ENCODE data around the gene TXLNG. TPM values are rescaled to one million over a fixed set of nuclear protein-coding genes. Genes with fewer than 3 reads are reported as not detected.
A peak's percentile ranks its signal among the peaks of the same experiment; 100 is the strongest.

TXLNG gene
- 10 to 100 TPM; 10.9 to 12.9 TPM for total RNA-seq

DNA sequence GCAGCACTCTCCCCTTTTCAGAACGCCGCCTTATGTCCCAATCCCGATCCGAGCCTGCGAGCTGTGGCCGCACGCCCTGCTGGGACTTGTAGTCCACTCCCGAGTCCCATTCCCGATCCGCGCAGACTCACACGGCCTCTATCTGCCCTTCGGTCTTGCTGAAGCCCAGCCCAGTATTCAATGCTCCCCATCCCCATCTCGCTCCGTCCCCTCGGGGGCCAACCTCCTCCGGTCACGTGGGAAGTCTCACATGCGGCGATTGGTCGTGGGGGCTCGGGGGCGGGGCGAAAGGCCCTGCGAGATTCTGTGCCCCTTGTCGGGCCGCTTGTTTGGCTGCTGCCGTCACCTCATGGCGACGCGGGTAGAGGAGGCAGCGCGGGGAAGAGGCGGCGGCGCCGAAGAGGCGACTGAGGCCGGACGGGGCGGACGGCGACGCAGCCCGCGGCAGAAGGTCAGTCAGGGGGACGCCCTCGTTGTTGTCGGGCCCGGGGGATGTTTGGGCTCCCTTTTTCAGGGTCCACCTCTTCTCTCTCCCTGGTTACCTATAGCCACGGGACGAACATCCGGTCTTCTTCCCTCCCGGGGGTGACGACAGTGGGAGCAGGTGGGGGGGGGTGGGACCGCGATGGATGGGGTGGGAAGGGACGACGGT is at the start of gene TXLNG:
TSS of gene TXLNG (plus strand) at position 328 of the 652 bp plus-strand sequence. CDS start at position 350, 22 bp downstream.
- Histone ChIP-seq H3K9me3 (no peaks in the 10 kb centered on the region), H3K4me3 (peak within 1 kb of the TSS; percentile 31 to 45), H3K27ac (peak within 1 kb of the TSS; percentile 79 to 91 (median 82)), H3K36me3 (replicated peaks in 1 of 2; ENCODE audit: insufficient read depth in 1 of 2, low read depth in 2 of 2) (no peaks in the 10 kb centered on the region), H3K4me1 (peaks cover 4% of the 10 kb centered on the region), H3K27me3 (no peaks in the 10 kb centered on the region)
- WGBS, 2 donors, result 1% methylated on average over 53 of the region's 59 CpGs; no CpG with 5 or more reads in 1 of the 2 donors
- peak; percentile 99 for ATAC-seq
- intact Hi-C loops (cut with DNase I), result loop anchor here (10.0 kb wide), 1 partner anchor 61 kb away; no protein-coding TSS in a partner anchor
- TF ChIP-seq POLR2A (IDR thresholded peaks at IDR 0.05), result peak; percentile 86 to 93 (median 92)
- TF ChIP-seq, protein P1, sequence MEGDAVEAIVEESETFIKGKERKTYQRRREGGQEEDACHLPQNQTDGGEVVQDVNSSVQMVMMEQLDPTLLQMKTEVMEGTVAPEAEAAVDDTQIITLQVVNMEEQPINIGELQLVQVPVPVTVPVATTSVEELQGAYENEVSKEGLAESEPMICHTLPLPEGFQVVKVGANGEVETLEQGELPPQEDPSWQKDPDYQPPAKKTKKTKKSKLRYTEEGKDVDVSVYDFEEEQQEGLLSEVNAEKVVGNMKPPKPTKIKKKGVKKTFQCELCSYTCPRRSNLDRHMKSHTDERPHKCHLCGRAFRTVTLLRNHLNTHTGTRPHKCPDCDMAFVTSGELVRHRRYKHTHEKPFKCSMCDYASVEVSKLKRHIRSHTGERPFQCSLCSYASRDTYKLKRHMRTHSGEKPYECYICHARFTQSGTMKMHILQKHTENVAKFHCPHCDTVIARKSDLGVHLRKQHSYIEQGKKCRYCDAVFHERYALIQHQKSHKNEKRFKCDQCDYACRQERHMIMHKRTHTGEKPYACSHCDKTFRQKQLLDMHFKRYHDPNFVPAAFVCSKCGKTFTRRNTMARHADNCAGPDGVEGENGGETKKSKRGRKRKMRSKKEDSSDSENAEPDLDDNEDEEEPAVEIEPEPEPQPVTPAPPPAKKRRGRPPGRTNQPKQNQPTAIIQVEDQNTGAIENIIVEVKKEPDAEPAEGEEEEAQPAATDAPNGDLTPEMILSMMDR (IDR thresholded peaks at IDR 0.05), result no peak
- peak; percentile 95 to 100 (median 98) for DNase-seq

DNA sequence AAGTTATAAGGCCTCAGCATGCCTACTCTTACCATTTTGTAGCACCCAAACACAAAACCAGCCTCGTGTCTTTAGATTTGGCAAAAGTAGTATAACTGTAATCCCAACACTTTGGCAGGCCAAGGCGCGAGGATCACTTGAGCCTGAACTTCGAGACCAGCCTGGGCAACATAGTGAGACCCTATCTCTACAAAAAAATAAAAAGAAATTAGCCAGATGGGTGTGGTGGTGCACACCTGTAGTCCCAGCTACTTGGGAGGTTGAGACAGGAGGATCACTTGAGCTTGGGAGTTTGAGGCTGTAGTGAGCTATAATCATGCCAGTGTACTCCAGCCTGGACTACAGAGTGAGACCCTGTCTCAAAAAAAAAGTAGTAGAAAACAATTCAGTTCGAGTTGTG is 49.2 kb upstream of the TXLNG start:
- H3K9me3 ChIP-seq, result no peaks in the 10 kb centered on the region
- no peaks in the 10 kb centered on the region for H3K27me3 ChIP-seq
- TF ChIP-seq, protein P1 (IDR thresholded peaks at IDR 0.05), result no peak
- TF ChIP-seq POLR2A (IDR thresholded peaks at IDR 0.05), result no peak
- intact Hi-C loops (cut with DNase I), result no loop called here
- no peak overlapping the region for H3K4me3 ChIP-seq
- H3K4me1 ChIP-seq, result no peaks in the 10 kb centered on the region
- WGBS, 2 donors, result 94 to 97% methylated on average over 5 of the region's 5 CpGs
- ATAC-seq, result no peak
- H3K27ac ChIP-seq, result no peak overlapping the region
- no peaks in the 10 kb centered on the region for H3K36me3 ChIP-seq (replicated peaks in 1 of 2; ENCODE audit: insufficient read depth in 1 of 2, low read depth in 2 of 2)
- no peak for DNase-seq

DNA sequence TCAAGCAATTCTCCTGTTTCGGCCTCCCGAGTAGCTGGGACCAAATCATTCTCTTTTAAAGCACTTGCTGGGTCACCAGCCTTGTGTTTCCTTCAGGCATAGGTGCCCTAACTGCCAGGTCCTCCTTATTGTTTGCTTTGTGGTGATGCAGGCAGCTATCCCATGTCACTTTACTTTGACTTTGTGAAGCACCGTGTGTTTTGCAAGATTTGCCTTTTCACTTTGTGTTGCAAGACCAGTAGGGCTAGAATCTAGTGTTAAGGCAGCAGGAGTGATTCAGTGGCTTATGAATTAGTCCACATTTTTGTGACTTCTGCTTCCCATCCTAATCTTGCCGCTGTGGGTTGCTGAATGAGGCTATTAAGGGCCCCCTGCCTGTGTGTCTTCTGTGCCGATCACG is 46.7 kb upstream of the TXLNG start:
- ATAC-seq (no peak), DNase-seq (no peak)
- intact Hi-C loops (cut with DNase I), result no loop called here
- Histone ChIP-seq H3K27me3 (no peaks in the 10 kb centered on the region), H3K36me3 (replicated peaks in 1 of 2; ENCODE audit: insufficient read depth in 1 of 2, low read depth in 2 of 2) (no peaks in the 10 kb centered on the region), H3K9me3 (no peaks in the 10 kb centered on the region), H3K27ac (no peak overlapping the region), H3K4me3 (no peak overlapping the region), H3K4me1 (no peaks in the 10 kb centered on the region)
- WGBS, 2 donors, result 33 to 84% methylated on average over 3 to 4 of the region's 6 CpGs
- TF ChIP-seq, protein P1 (IDR thresholded peaks at IDR 0.05), result no peak
- no peak for TF ChIP-seq POLR2A (IDR thresholded peaks at IDR 0.05)

DNA sequence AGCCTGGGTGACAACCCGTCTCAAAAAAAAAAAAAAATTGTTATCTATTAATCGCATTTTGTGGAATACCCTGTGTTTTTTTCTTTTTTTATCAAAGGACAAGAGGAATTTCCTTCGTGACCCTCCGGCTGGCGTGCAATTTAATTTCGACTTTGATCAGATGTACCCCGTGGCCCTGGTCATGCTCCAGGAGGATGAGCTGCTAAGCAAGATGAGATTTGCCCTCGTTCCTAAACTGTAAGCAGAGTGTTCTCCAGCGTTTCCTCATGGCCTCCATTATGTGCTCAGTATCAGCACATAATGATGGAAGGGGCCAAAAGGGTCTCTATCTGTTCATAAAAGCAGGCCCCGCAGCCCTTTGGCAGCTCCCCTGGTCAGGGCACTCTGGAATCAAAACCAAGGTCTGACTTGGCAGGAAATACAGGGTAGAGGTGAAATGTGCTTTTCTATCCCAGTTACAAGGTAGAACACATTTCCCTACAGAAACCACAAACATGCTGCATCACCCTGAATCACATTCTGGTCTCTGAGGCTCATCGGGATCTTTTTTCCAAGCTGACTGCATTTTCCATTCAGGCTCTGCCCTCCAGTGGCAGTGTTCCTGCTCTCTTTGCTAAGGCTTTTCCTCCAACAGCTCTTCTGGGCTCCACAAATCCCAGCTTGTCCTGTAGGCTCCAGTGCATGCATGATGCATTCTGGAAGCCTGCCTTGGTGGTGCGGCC is 42.5 kb upstream of the TXLNG start:
- TF ChIP-seq POLR2A (IDR thresholded peaks at IDR 0.05), result no peak
- TF ChIP-seq, protein P1 (IDR thresholded peaks at IDR 0.05), result no peak
- 87 to 92% methylated on average over 11 of the region's 12 CpGs for WGBS, 2 donors
- Histone ChIP-seq H3K9me3 (no peaks in the 10 kb centered on the region), H3K4me1 (no peaks in the 10 kb centered on the region), H3K27me3 (no peaks in the 10 kb centered on the region), H3K4me3 (no peak overlapping the region), H3K36me3 (replicated peaks in 1 of 2; ENCODE audit: insufficient read depth in 1 of 2, low read depth in 2 of 2) (no peaks in the 10 kb centered on the region), H3K27ac (no peak overlapping the region)
- no peak for ATAC-seq
- no peak for DNase-seq
- intact Hi-C loops (cut with DNase I), result no loop called here
